Uterus (tissue), 4 donors: ENCODE results near the gene UBE2Q1. TPM values are rescaled to one million over a fixed set of nuclear protein-coding genes. Genes with fewer than 3 reads are reported as not detected.

Experiments
- DNase-seq, 2 donors: peaks; one replicate each; pipeline ENCODE4 v3.0.0-alpha.2; 2019 to 2020
- H3K27ac ChIP-seq, 2 donors: fragments of 200-600 bp; sonication (generic); 1 replicate in 1 of 2; 2 replicates in 1 of 2; pipeline ENCODE4 v1.5.1; 2016 to 2018
- H3K27me3 ChIP-seq, 2 donors: fragments of 200-600 bp; sonication (generic); one replicate each; pipeline ENCODE4 v1.5.1; 2018 to 2019; ENCODE audit warnings: control low read depth in 1 of 2
- H3K36me3 ChIP-seq, 2 donors: fragments of 200-600 bp; sonication (generic); one replicate each; pipeline ENCODE4 v1.5.1; 2019; ENCODE audit warnings: control low read depth in 1 of 2
- H3K4me1 ChIP-seq, 2 donors: fragments of 200-600 bp; sonication (generic); one replicate each; pipeline ENCODE4 v1.5.1; 2018 to 2019; ENCODE audit warnings: control low read depth in 1 of 2
- H3K4me3 ChIP-seq, 2 donors: fragments of 200-600 bp; sonication (generic); 1 replicate in 1 of 2; 2 replicates in 1 of 2; pipeline ENCODE4 v1.5.1; 2018 to 2019; ENCODE audit warnings: mild to moderate bottlenecking in 1 of 2
- H3K9me3 ChIP-seq, 2 donors: fragments of 200-600 bp; sonication (generic); one replicate each; pipeline ENCODE4 v1.5.1; 2019; ENCODE audit warnings: control low read depth in 1 of 2
- CTCF ChIP-seq, 4 experiments: fragments of 200-600 bp in 2 of 4; fragments of 450-650 bp in 2 of 4; sonication (generic) in 2 of 4; IDR thresholded peaks; one replicate each; pipeline ENCODE4 v1.5.1; 2016 to 2019; ENCODE audit warnings: antibody characterized with exemption in 4 of 4, mild to moderate bottlenecking in 2 of 4, moderate library complexity in 1 of 4
- POLR2A ChIP-seq, 2 donors: fragments of 450-650 bp; IDR thresholded peaks; one replicate each; pipeline ENCODE4 v1.6.1; 2016; ENCODE audit warnings: antibody characterized with exemption in 2 of 2, mild to moderate bottlenecking in 1 of 2, moderate library complexity in 1 of 2
- intact Hi-C: fragments of 100-400 bp; cut with DNase I; formaldehyde crosslinking; loops from one replicate; pipeline ENCODE4 v1.15.1; 2023; ENCODE audit warnings: low total_unique reads
- total RNA-seq, 4 donors: library from RNA; depleted of rRNA in 3 of 4; stranded (reverse); fragments of >200 nt in 3 of 4; gene quantifications; one replicate each; pipeline versions ENCODE4 v1.1.0 to v1.2.4, GENCODE V29; 2014 to 2023
- donor health status: DM: yes; HTN: yes; CAD: no.

Gene UBE2Q1
- total RNA-seq, 4 donors from 2014 or later = 5.4 to 69.7 (median 28.4) TPM

GRCh38 chr1:154517661-154518060 is 40.8 kb downstream of the UBE2Q1 start:
- no peaks in the 10 kb centered on the region for H3K9me3 ChIP-seq
- no peaks in the 10 kb centered on the region for H3K36me3 ChIP-seq
- DNase-seq = no peak
- H3K4me1 ChIP-seq = no peaks in the 10 kb centered on the region
- intact Hi-C loops = no loop called here
- TF ChIP-seq POLR2A (IDR thresholded peaks at IDR 0.05) (no peak), CTCF (IDR thresholded peaks at IDR 0.05) (no peak)
- no peak overlapping the region for H3K27ac ChIP-seq
- H3K27me3 ChIP-seq = no peaks in the 10 kb centered on the region
- no peak overlapping the region for H3K4me3 ChIP-seq

- Histone ChIP-seq H3K4me3 (no peak overlapping the region), H3K9me3 (no peaks in the 10 kb centered on the region), H3K4me1 (no peaks in the 10 kb centered on the region), H3K27me3 (no peaks in the 10 kb centered on the region), H3K36me3 (no peaks in the 10 kb centered on the region), H3K27ac (no peak overlapping the region)
- no peak for TF ChIP-seq POLR2A (IDR thresholded peaks at IDR 0.05)
- TF ChIP-seq CTCF (IDR thresholded peaks at IDR 0.05) = no peak
- intact Hi-C loops = no loop called here
- DNase-seq = no peak
Observed at GRCh38 chr1:154514066-154514553, 44.4 kb downstream of the UBE2Q1 start.

- DNase-seq = no peak
- no peaks in the 10 kb centered on the region for H3K27me3 ChIP-seq
- no peaks in the 10 kb centered on the region for H3K9me3 ChIP-seq
- no peak overlapping the region for H3K27ac ChIP-seq
- H3K36me3 ChIP-seq = no peaks in the 10 kb centered on the region
- H3K4me3 ChIP-seq = no peak overlapping the region
- no peaks in the 10 kb centered on the region for H3K4me1 ChIP-seq
- TF ChIP-seq POLR2A (IDR thresholded peaks at IDR 0.05) = no peak
- TF ChIP-seq CTCF (IDR thresholded peaks at IDR 0.05) = no peak
- intact Hi-C loops = no loop called here
Observed at GRCh38 chr1:154512760-154513159, 45.7 kb downstream of the UBE2Q1 start.

- intact Hi-C loops = no loop called here
- no peak for TF ChIP-seq CTCF (IDR thresholded peaks at IDR 0.05)
- TF ChIP-seq POLR2A (IDR thresholded peaks at IDR 0.05) = no peak
- no peak for DNase-seq
- Histone ChIP-seq H3K27ac (no peak overlapping the region), H3K36me3 (no peaks in the 10 kb centered on the region), H3K4me3 (no peak overlapping the region), H3K27me3 (peaks cover 8 to 15% of the 10 kb centered on the region in 2 donors), H3K9me3 (no peaks in the 10 kb centered on the region), H3K4me1 (no peaks in the 10 kb centered on the region)
Observed at GRCh38 chr1:154503898-154504297, 54.6 kb downstream of the UBE2Q1 start.

GRCh38 chr1:154502744-154503115 is 55.7 kb downstream of the UBE2Q1 start:
- H3K27me3 ChIP-seq = peaks cover 8 to 19% of the 10 kb centered on the region in 2 donors
- peak overlapping the region in 1 of 2 donors; percentile 55 for H3K27ac ChIP-seq
- TF ChIP-seq POLR2A (IDR thresholded peaks at IDR 0.05) (no peak), CTCF (IDR thresholded peaks at IDR 0.05) (no peak)
- intact Hi-C loops = no loop called here
- no peaks in the 10 kb centered on the region for H3K36me3 ChIP-seq
- DNase-seq = no peak
- H3K4me1 ChIP-seq = no peaks in the 10 kb centered on the region
- H3K4me3 ChIP-seq = peak overlapping the region in 1 of 2 donors; percentile 38
- no peaks in the 10 kb centered on the region for H3K9me3 ChIP-seq
